SK-N-SH (cell line): ENCODE measurements around the gene WWOX. TPM values are rescaled to one million over a fixed set of nuclear protein-coding genes. Genes with fewer than 3 reads are reported as not detected.

Experiments
- CTCF ChIA-PET: fragments of 300-600, 350-600 bp; formaldehyde crosslinking; extraction: SDS; loops from one replicate; lab custom pipeline; 2021; lab: Yijun Ruan, JAX
- POLR2A ChIA-PET: fragments of 350-600 bp; sonication (Branson Sonifier 250); formaldehyde crosslinking; extraction: SDS; loops from one replicate; lab custom pipeline; 2020; ENCODE audit warnings: antibody characterized with exemption, inconsistent platforms; lab: Yijun Ruan, JAX
- DNase-seq: peaks from one replicate; pipeline ENCODE4 v3.0.0; 2012
- H2AFZ ChIP-seq: fragments of 200-600 bp; sonication (generic); 2 replicates; pipeline ENCODE4 v1.8.1; 2016; ENCODE audit warnings: antibody characterized with exemption, mild to moderate bottlenecking, low read depth
- H3F3A ChIP-seq: fragments of 200-600 bp; sonication (generic); replicated peaks from 2 replicates; pipeline ENCODE3; 2016; ENCODE audit warnings: antibody characterized with exemption, mild to moderate bottlenecking; ENCODE audit not compliant: insufficient read depth
- H3K27ac ChIP-seq, 2 experiments: fragments of 200-500 bp in 1 of 2; fragments of 200-600 bp in 1 of 2; sonication (Bioruptor generic) in 1 of 2; sonication (generic), shearing (Covaris generic) in 1 of 2; 2 replicates each; pipeline versions ENCODE4 v1.5.1 to v1.6.1; 2014 to 2016; ENCODE audit warnings: low read depth in 2 of 2, inconsistent platforms in 1 of 2, low read length in 1 of 2, mild to moderate bottlenecking in 1 of 2, mixed read lengths in 1 of 2
- H3K27me3 ChIP-seq: fragments of 200-600 bp; sonication (generic), shearing (Covaris generic); 2 replicates; pipeline ENCODE4 v1.6.1; 2016; ENCODE audit warnings: mixed run types; ENCODE audit not compliant: insufficient read depth
- H3K36me3 ChIP-seq, 2 experiments: fragments of 200-500 bp in 1 of 2; fragments of 200-600 bp in 1 of 2; sonication (Bioruptor generic) in 1 of 2; sonication (generic) in 1 of 2; replicated peaks in 1 of 2; 2 replicates each; pipeline versions ENCODE3 to v1.5.1; 2014 to 2016; ENCODE audit warnings: low read length in 1 of 2, mild to moderate bottlenecking in 1 of 2; ENCODE audit not compliant: insufficient read depth in 2 of 2, control insufficient read depth in 1 of 2
- H3K4me1 ChIP-seq, 2 experiments: fragments of 200-500 bp in 1 of 2; fragments of 200-600 bp in 1 of 2; sonication (Bioruptor generic) in 1 of 2; sonication (generic), shearing (Covaris generic) in 1 of 2; 2 replicates each; pipeline versions ENCODE4 v1.5.1 to v1.6.1; 2014 to 2016; ENCODE audit warnings: low read depth in 1 of 2, low read length in 1 of 2, mixed run types in 1 of 2; ENCODE audit not compliant: insufficient read depth in 2 of 2, control insufficient read depth in 1 of 2
- H3K4me2 ChIP-seq: fragments of 200-600 bp; sonication (generic), shearing (Covaris generic); 2 replicates; pipeline ENCODE4 v1.6.1; 2017; ENCODE audit warnings: mixed run types
- H3K4me3 ChIP-seq, 2 experiments: fragments of 200-500 bp in 1 of 2; fragments of 200-600 bp in 1 of 2; sonication (Bioruptor generic) in 1 of 2; sonication (generic), shearing (Covaris generic) in 1 of 2; 2 replicates each; pipeline versions ENCODE4 v1.5.1 to v1.8.1; 2014 to 2016; ENCODE audit warnings: low read depth in 2 of 2, inconsistent platforms in 1 of 2, low read length in 1 of 2, mild to moderate bottlenecking in 1 of 2, mixed read lengths in 1 of 2, moderate library complexity in 1 of 2
- H3K79me2 ChIP-seq: fragments of 200-600 bp; sonication (generic); 2 replicates; pipeline ENCODE4 v1.8.1; 2017; ENCODE audit warnings: mild to moderate bottlenecking; ENCODE audit not compliant: insufficient read depth
- H3K9ac ChIP-seq: fragments of 200-600 bp; sonication (generic); 2 replicates; pipeline ENCODE4 v1.6.1; 2017; ENCODE audit warnings: mixed run types
- H3K9me2 ChIP-seq: fragments of 200-600 bp; sonication (generic); 2 replicates; pipeline ENCODE4 v1.6.1; 2017; ENCODE audit warnings: mixed run types
- H3K9me3 ChIP-seq: fragments of 200-600 bp; sonication (generic); 2 replicates; pipeline ENCODE4 v1.6.1; 2017; ENCODE audit warnings: mixed run types, mild to moderate bottlenecking, moderate library complexity
- H4K20me1 ChIP-seq: fragments of 200-600 bp; sonication (generic); 2 replicates; pipeline ENCODE4 v1.6.1; 2017; ENCODE audit warnings: mild to moderate bottlenecking, mixed run types; ENCODE audit not compliant: insufficient read depth
- CTCF ChIP-seq: fragments of 200-600 bp; sonication (generic); IDR thresholded peaks from 2 replicates; pipeline ENCODE4 v1.6.1; 2017; ENCODE audit warnings: antibody characterized with exemption, mild to moderate bottlenecking, moderate library complexity
- EP300 ChIP-seq, 2 experiments: IDR thresholded peaks; 2 replicates each; pipeline versions ENCODE4 v1.4.0 to v1.6.1; 2012; ENCODE audit warnings: borderline replicate concordance in 1 of 2, low read depth in 1 of 2, low read length in 1 of 2
- FOSL2 ChIP-seq: IDR thresholded peaks from 2 replicates; pipeline ENCODE4 v1.4.0; 2012; ENCODE audit warnings: low read depth, mild to moderate bottlenecking, moderate library complexity, borderline replicate concordance
- MXI1 ChIP-seq: IDR thresholded peaks from 2 replicates; pipeline ENCODE4 v1.6.1; 2012; ENCODE audit warnings: mild to moderate bottlenecking, low read depth, low read length, improper control_type of control experiment
- PBX3 ChIP-seq: IDR thresholded peaks from 2 replicates; pipeline ENCODE4; 2012
- POLR2AphosphoS5 ChIP-seq: IDR thresholded peaks from 2 replicates; pipeline ENCODE4 v1.6.1; 2012; ENCODE audit warnings: low read depth, low read length
- RAD21 ChIP-seq: IDR thresholded peaks from 2 replicates; pipeline ENCODE4 v1.6.1; 2012; ENCODE audit warnings: mild to moderate bottlenecking, low read length
- RCOR1 ChIP-seq: fragments of 150-350 bp; IDR thresholded peaks from 2 replicates; pipeline ENCODE4 v1.6.1; 2017; ENCODE audit warnings: antibody characterized with exemption, low read length
- REST ChIP-seq: IDR thresholded peaks from 2 replicates; pipeline ENCODE4 v1.6.1; 2012; ENCODE audit warnings: mild to moderate bottlenecking, low read depth, low read length, moderate library complexity
- RXRA ChIP-seq: IDR thresholded peaks from 2 replicates; pipeline ENCODE4 v1.4.0; 2012; ENCODE audit warnings: low read depth, mild to moderate bottlenecking, borderline replicate concordance
- SIN3A ChIP-seq: IDR thresholded peaks from 2 replicates; pipeline ENCODE4 v1.6.1; 2012; ENCODE audit warnings: low read depth, mild to moderate bottlenecking, low read length, moderate library complexity, borderline replicate concordance
- SMC3 ChIP-seq: IDR thresholded peaks from 2 replicates; pipeline ENCODE4 v1.6.1; 2012; ENCODE audit warnings: low read depth, low read length, improper control_type of control experiment
- WGBS: methylation state at CpG from one replicate; pipeline ENCODE4 v1.1.6; 2017; ENCODE audit warnings: low lambda C conversion rate; 5-methylcytosine and 5-hydroxymethylcytosine counted together
- polyA plus RNA-seq, 3 experiments: library from polyadenylated mRNA; depleted of rRNA; stranded (reverse); fragments of >200 nt; gene quantifications; 2 replicates each; pipeline ENCODE4 v1.2.3, GENCODE V29; 2012

Gene WWOX
- polyA plus RNA-seq, 1 of the 3 experiments (the other 2 are of a cell fraction) = 10.8 TPM

- no peak for DNase-seq
- TF ChIP-seq SIN3A (no peak), FOSL2 (no peak), REST (no peak), RCOR1 (no peak), RXRA (no peak), SMC3 (no peak), EP300 (IDR thresholded peaks at IDR 0.05; ENCODE audit: borderline replicate concordance in 1 of 2, low read depth in 1 of 2, low read length in 1 of 2) (no peak), POLR2AphosphoS5 (no peak), CTCF (no peak), MXI1 (no peak), PBX3 (no peak), RAD21 (no peak)
- Histone ChIP-seq H3K9me2 (no peaks in the 10 kb centered on the region), H3K4me1 (no peaks in the 10 kb centered on the region; a peak in 1 of 4 replicates), H2AFZ (no peak overlapping the region), H3K9ac (no peak overlapping the region), H3K4me2 (no peak overlapping the region), H3K36me3 (no peaks in the 10 kb centered on the region), H3K27ac (no peak overlapping the region), H3K79me2 (no peaks in the 10 kb centered on the region), H3F3A (no peaks in the 10 kb centered on the region), H3K9me3 (no peaks in the 10 kb centered on the region), H3K27me3 (no peaks in the 10 kb centered on the region), H3K4me3 (no peak overlapping the region), H4K20me1 (no peaks in the 10 kb centered on the region)
- POLR2A ChIA-PET = no interaction called here
- CTCF ChIA-PET = no interaction called here
- WGBS = 89% methylated on average over 4 of the region's 4 CpGs
Measured at GRCh38 chr16:78430281-78430680, 330.8 kb downstream of the WWOX start.
